H1 (cell line): Measurements from ENCODE around the gene PRRT2. TPM values are rescaled to one million over a fixed set of nuclear protein-coding genes. Genes with fewer than 3 reads are reported as not detected.

Experiments used
- CTCF ChIA-PET: fragments of 300-600 bp; sonication (Branson Sonifier 250); formaldehyde crosslinking; loops from one replicate; lab custom pipeline; 2021; ENCODE audit not compliant: partially characterized antibody; lab: Charles Lee
- POLR2A ChIA-PET: fragments of 300-600 bp; sonication (Branson Sonifier 250); formaldehyde crosslinking; loops from one replicate; lab custom pipeline; 2021; ENCODE audit warnings: inconsistent platforms; ENCODE audit not compliant: partially characterized antibody; lab: Charles Lee
- DNase-seq, 2 experiments: peaks; one replicate each; pipeline versions ENCODE4 v3.0.0 to v3.0.0-alpha.2; 2010 to 2022; ENCODE audit warnings: low spot score in 2 of 2, low read depth in 1 of 2, mixed read lengths in 1 of 2
- FAIRE-seq: peaks from 2 replicates; lab custom pipeline; 2011; peaks lifted over from hg19 to GRCh38; lab: Jason Lieb, UNC
- H2AFZ ChIP-seq: 2 replicates; pipeline ENCODE4 v1.8.1; 2012; ENCODE audit warnings: low read length, inconsistent platforms
- H2AK5ac ChIP-seq: 2 replicates; pipeline ENCODE4 v1.6.1; 2013; ENCODE audit warnings: low read depth, low read length
- H2BK120ac ChIP-seq: replicated peaks from 2 replicates; pipeline ENCODE3; 2013; ENCODE audit warnings: low read depth, low read length, inconsistent platforms
- H2BK12ac ChIP-seq: 2 replicates; pipeline ENCODE4 v1.6.1; 2013; ENCODE audit warnings: low read depth, low read length
- H2BK15ac ChIP-seq: 2 replicates; pipeline ENCODE4 v1.6.1; 2013; ENCODE audit warnings: low read length
- H2BK20ac ChIP-seq: 2 replicates; pipeline ENCODE4 v1.6.1; 2013; ENCODE audit warnings: low read length
- H2BK5ac ChIP-seq: 2 replicates; pipeline ENCODE4 v1.6.1; 2013; ENCODE audit warnings: low read depth, low read length
- H3K14ac ChIP-seq: 2 replicates; pipeline ENCODE4 v1.6.1; 2013; ENCODE audit warnings: inconsistent platforms; ENCODE audit not compliant: insufficient read length
- H3K18ac ChIP-seq: 2 replicates; pipeline ENCODE4 v1.6.1; 2013; ENCODE audit warnings: low read length; ENCODE audit errors: extremely low read depth
- H3K23ac ChIP-seq: 2 replicates; pipeline ENCODE4 v1.6.1; 2013; ENCODE audit warnings: inconsistent platforms; ENCODE audit not compliant: insufficient read length
- H3K23me2 ChIP-seq: 2 replicates; pipeline ENCODE4 v1.6.1; 2013; ENCODE audit warnings: low read depth, low read length
- H3K27ac ChIP-seq: 2 replicates; pipeline ENCODE4 v1.6.1; 2011; ENCODE audit warnings: low read depth, low read length, inconsistent platforms
- H3K27me3 ChIP-seq, 4 experiments: replicated peaks in 1 of 4; 1 replicate in 1 of 4; 2 replicates in 3 of 4; pipeline versions ENCODE4 v1.6.1 to v1.8.1; 2011 to 2013; ENCODE audit warnings: low read length in 3 of 4, mild to moderate bottlenecking in 3 of 4, inconsistent platforms in 2 of 4, mixed read lengths in 2 of 4, moderate library complexity in 1 of 4; ENCODE audit not compliant: control insufficient read depth in 3 of 4, insufficient read depth in 3 of 4; ENCODE audit errors: extremely low read depth in 1 of 4
- H3K36me3 ChIP-seq, 4 experiments: 2 replicates each; pipeline versions ENCODE4 v1.6.1 to v1.8.1; 2011 to 2013; ENCODE audit warnings: mild to moderate bottlenecking in 4 of 4, low read length in 3 of 4, moderate library complexity in 2 of 4, control low read depth in 1 of 4, inconsistent platforms in 1 of 4; ENCODE audit not compliant: insufficient read depth in 4 of 4, control insufficient read depth in 2 of 4
- H3K4ac ChIP-seq: replicated peaks from 2 replicates; pipeline ENCODE3; 2013; ENCODE audit warnings: low read length, low read depth, mixed read lengths, inconsistent platforms; ENCODE audit not compliant: insufficient read length
- H3K4me1 ChIP-seq, 4 experiments: replicated peaks in 1 of 4; 1 replicate in 1 of 4; 2 replicates in 3 of 4; pipeline versions ENCODE4 v1.6.1 to v1.8.1; 2011 to 2013; ENCODE audit warnings: low read length in 3 of 4, inconsistent platforms in 2 of 4, mixed read lengths in 1 of 4; ENCODE audit not compliant: insufficient read depth in 4 of 4, control insufficient read depth in 3 of 4
- H3K4me2 ChIP-seq, 2 experiments: 2 replicates each; pipeline versions ENCODE4 v1.6.1 to v1.8.1; 2011 to 2013; ENCODE audit warnings: low read depth in 2 of 2, low read length in 2 of 2, control low read depth in 1 of 2, inconsistent platforms in 1 of 2, mild to moderate bottlenecking in 1 of 2; ENCODE audit not compliant: insufficient read depth in 1 of 2
- H3K4me3 ChIP-seq, 4 experiments: fragments of 200-600, 300-600 bp in 1 of 4; sonication (generic), shearing (Covaris generic), sonication (Bioruptor Twin) in 1 of 4; 2 replicates each; pipeline versions ENCODE4 v1.5.1 to v1.8.1; 2011 to 2016; ENCODE audit warnings: low read length in 4 of 4, low read depth in 3 of 4, control low read depth in 2 of 4, inconsistent platforms in 2 of 4, mild to moderate bottlenecking in 2 of 4, mixed read lengths in 1 of 4, moderate library complexity in 1 of 4; ENCODE audit not compliant: insufficient read depth in 2 of 4; ENCODE audit errors: extremely low read depth in 1 of 4
- H3K56ac ChIP-seq: replicated peaks from 2 replicates; pipeline ENCODE3; 2013; ENCODE audit warnings: low read depth, mild to moderate bottlenecking, mixed read lengths, low read length, inconsistent platforms; ENCODE audit not compliant: insufficient read length
- H3K79me1 ChIP-seq: 2 replicates; pipeline ENCODE4 v1.6.1; 2013; ENCODE audit warnings: low read depth, low read length, control low read depth
- H3K79me2 ChIP-seq, 2 experiments: 2 replicates each; pipeline versions ENCODE4 v1.6.1 to v1.8.1; 2012 to 2013; ENCODE audit warnings: low read length in 2 of 2, mild to moderate bottlenecking in 2 of 2, inconsistent platforms in 1 of 2; ENCODE audit not compliant: insufficient read depth in 2 of 2, control insufficient read depth in 1 of 2
- H3K9ac ChIP-seq, 4 experiments: replicated peaks in 1 of 4; 1 replicate in 1 of 4; 2 replicates in 3 of 4; pipeline versions ENCODE4 v1.6.1 to v1.8.1; 2011 to 2013; ENCODE audit warnings: low read depth in 3 of 4, low read length in 3 of 4, control low read depth in 2 of 4, mild to moderate bottlenecking in 2 of 4, moderate library complexity in 2 of 4, inconsistent platforms in 1 of 4; ENCODE audit errors: extremely low read depth in 1 of 4
- H3K9me3 ChIP-seq, 2 experiments: 2 replicates each; pipeline versions ENCODE4 v1.6.1 to v1.8.1; 2012 to 2013; ENCODE audit warnings: mild to moderate bottlenecking in 2 of 2, moderate library complexity in 2 of 2, control low read depth in 1 of 2, inconsistent platforms in 1 of 2, low read depth in 1 of 2, low read length in 1 of 2, mixed read lengths in 1 of 2; ENCODE audit not compliant: insufficient read depth in 2 of 2
- H4K20me1 ChIP-seq, 2 experiments: replicated peaks in 1 of 2; 2 replicates each; pipeline versions ENCODE3 to v1.8.1; 2011 to 2013; ENCODE audit warnings: inconsistent platforms in 2 of 2, low read length in 2 of 2, mild to moderate bottlenecking in 1 of 2; ENCODE audit not compliant: insufficient read depth in 2 of 2, control insufficient read depth in 1 of 2
- H4K5ac ChIP-seq: 2 replicates; pipeline ENCODE4 v1.6.1; 2013; ENCODE audit warnings: low read length, low read depth, mixed read lengths, inconsistent platforms; ENCODE audit not compliant: insufficient read length
- H4K8ac ChIP-seq: 2 replicates; pipeline ENCODE4 v1.8.0; 2013; ENCODE audit warnings: mild to moderate bottlenecking, moderate library complexity, low read length, inconsistent platforms; ENCODE audit not compliant: insufficient read depth; ENCODE audit errors: extremely low read depth
- H4K91ac ChIP-seq: replicated peaks from 2 replicates; pipeline ENCODE3; 2013; ENCODE audit warnings: low read length, mixed read lengths, inconsistent platforms; ENCODE audit not compliant: insufficient read length
- ASH2L ChIP-seq: fragments of 200-600, 300-600 bp; sonication (generic); IDR thresholded peaks from one replicate; pipeline ENCODE4 v1.7.1; 2017; ENCODE audit warnings: low read length
- CHD2 ChIP-seq: IDR thresholded peaks from 2 replicates; pipeline ENCODE4 v1.6.1; 2012; ENCODE audit warnings: low read length, improper control_type of control experiment
- HDAC6 ChIP-seq: IDR thresholded peaks from one replicate; pipeline ENCODE4 v1.7.1; 2012; ENCODE audit warnings: low read depth, mild to moderate bottlenecking, inconsistent platforms, low read length, moderate library complexity
- JUN ChIP-seq: IDR thresholded peaks from 2 replicates; pipeline ENCODE4 v1.6.1; 2011; ENCODE audit warnings: low read depth, mild to moderate bottlenecking, improper control_type of control experiment, low read length
- KDM4A ChIP-seq: IDR thresholded peaks from one replicate; pipeline ENCODE4 v1.7.1; 2012; ENCODE audit warnings: low read depth, mild to moderate bottlenecking, moderate library complexity, low read length, inconsistent platforms; ENCODE audit not compliant: severe bottlenecking
- MAX ChIP-seq: IDR thresholded peaks from 2 replicates; pipeline ENCODE4 v1.6.1; 2012; ENCODE audit warnings: inconsistent platforms
- RXRA ChIP-seq: IDR thresholded peaks from 2 replicates; pipeline ENCODE4 v1.6.1; 2011; ENCODE audit warnings: low read depth, mild to moderate bottlenecking, low read length, moderate library complexity; ENCODE audit not compliant: insufficient read depth
- SIRT6 ChIP-seq: IDR thresholded peaks from one replicate; pipeline ENCODE4 v1.7.1; 2012; ENCODE audit warnings: low read length, inconsistent platforms
- TAF7 ChIP-seq: optimal IDR thresholded peaks from 2 replicates; pipeline ENCODE3; 2011; ENCODE audit warnings: low read depth, mild to moderate bottlenecking, inconsistent platforms, low read length, moderate library complexity, borderline replicate concordance
- TCF12 ChIP-seq: IDR thresholded peaks from 2 replicates; pipeline ENCODE4 v1.6.1; 2011; ENCODE audit warnings: low read depth, mild to moderate bottlenecking, low read length
- ZNF274 ChIP-seq: IDR thresholded peaks from 2 replicates; pipeline ENCODE4 v1.7.0; 2012; ENCODE audit warnings: low read length, borderline replicate concordance; ENCODE audit errors: extremely low read depth
- WGBS, 2 experiments: shearing (Covaris generic) in 1 of 2; methylation state at CpG; one replicate each; pipeline versions ENCODE4 v1.1.6 to v1.1.7; 2013 to 2015; ENCODE audit warnings: low lambda C conversion rate in 2 of 2, mixed read lengths in 2 of 2, inconsistent platforms in 1 of 2, low coverage in 1 of 2, missing lambda C conversion rate in 1 of 2; ENCODE audit not compliant: insufficient replicate concordance in 2 of 2, insufficient coverage in 1 of 2, insufficient read length in 1 of 2; ENCODE audit errors: extremely low coverage in 1 of 2, missing lambda C conversion rate in 1 of 2; 5-methylcytosine and 5-hydroxymethylcytosine counted together
- polyA plus RNA-seq, 7 experiments: library from polyadenylated mRNA; depleted of rRNA in 3 of 7; stranded (reverse) in 5 of 7; unstranded in 2 of 7; fragments of >200 nt in 5 of 7; fragments of 200-250 nt in 2 of 7; gene quantifications; 1 replicate in 5 of 7; 2 replicates in 1 of 7; 4 replicates in 1 of 7; pipeline versions ENCODE4 v1.2.1 to v1.2.3, GENCODE V29; 2011 to 2013; ENCODE audit warnings: missing spikeins in 2 of 7, mixed read lengths in 2 of 7
- total RNA-seq: library from RNA; stranded (reverse); fragmentation: NEBNext Ultra II Directional; extraction: Animal tissue kit (Norgen Biotek cat#: 25700); gene quantifications from 2 replicates; pipeline ENCODE4 v1.2.1, GENCODE V29; 2021
- TF ChIP-seq, protein P1 (sequence below), 3 experiments: IDR thresholded peaks; 1 replicate in 2 of 3; 2 replicates in 1 of 3; pipeline versions ENCODE4 v1.5.1 to v1.6.1; 2011; ENCODE audit warnings: low read length in 3 of 3, mild to moderate bottlenecking in 3 of 3, inconsistent platforms in 2 of 3, low read depth in 1 of 3, moderate library complexity in 1 of 3; ENCODE audit not compliant: insufficient read depth in 1 of 3; ENCODE audit errors: control extremely low read depth in 1 of 3

Gene PRRT2
- total and polyA plus RNA-seq, 2 of the 8 experiments (the other 6 are each of a cell fraction or from before 2014, with no cell fraction given), result 12.8 to 32.6 TPM

GRCh38 chr16:29850998-29851397 is 39.0 kb downstream of the PRRT2 start:
- Histone ChIP-seq H3K36me3 (no peaks in the 10 kb centered on the region), H2AK5ac (no peak overlapping the region), H3K27ac (no peak overlapping the region), H3K4ac (no peak overlapping the region), H4K20me1 (no peaks in the 10 kb centered on the region), H4K8ac (no peak overlapping the region), H3K9me3 (no peaks in the 10 kb centered on the region), H2AFZ (no peak overlapping the region), H2BK15ac (no peak overlapping the region), H3K79me1 (no peaks in the 10 kb centered on the region), H3K14ac (no peak overlapping the region), H3K27me3 (no peaks in the 10 kb centered on the region), H3K4me2 (no peak overlapping the region), H3K79me2 (no peaks in the 10 kb centered on the region), H2BK120ac (no peak overlapping the region), H3K4me3 (no peak overlapping the region), H2BK5ac (no peak overlapping the region), H3K9ac (no peak overlapping the region), H3K4me1 (no peaks in the 10 kb centered on the region; a peak in 1 of 7 replicates), H4K5ac (no peak overlapping the region), H3K23me2 (no peaks in the 10 kb centered on the region), H2BK12ac (no peak overlapping the region), H4K91ac (no peak overlapping the region), H3K18ac (no peak overlapping the region; the same call in 1 of the 2 replicates), H2BK20ac (no peak overlapping the region), H3K56ac (no peak overlapping the region), H3K23ac (no peak overlapping the region)
- 92% methylated on average over 3 of the region's 3 CpGs; no CpG with 5 or more reads in 1 of the 2 experiments for WGBS, 2 experiments
- CTCF ChIA-PET, result interaction anchor here (0.8 to 15.0 kb wide), 5 partner anchors 11 to 155 kb away, joined by 3 to 212 read pairs (median 4); partner anchors contain the start of genes MVP and PAGR1
- POLR2A ChIA-PET, result interaction anchor here (1.1 to 3.3 kb wide), 3 partner anchors 11 to 31 kb away, joined by 3 to 11 read pairs (median 4); partner anchors contain the start of genes CDIPT and MVP
- DNase-seq (no peak), FAIRE-seq (peak; percentile 48)
- TF ChIP-seq, protein P1, sequence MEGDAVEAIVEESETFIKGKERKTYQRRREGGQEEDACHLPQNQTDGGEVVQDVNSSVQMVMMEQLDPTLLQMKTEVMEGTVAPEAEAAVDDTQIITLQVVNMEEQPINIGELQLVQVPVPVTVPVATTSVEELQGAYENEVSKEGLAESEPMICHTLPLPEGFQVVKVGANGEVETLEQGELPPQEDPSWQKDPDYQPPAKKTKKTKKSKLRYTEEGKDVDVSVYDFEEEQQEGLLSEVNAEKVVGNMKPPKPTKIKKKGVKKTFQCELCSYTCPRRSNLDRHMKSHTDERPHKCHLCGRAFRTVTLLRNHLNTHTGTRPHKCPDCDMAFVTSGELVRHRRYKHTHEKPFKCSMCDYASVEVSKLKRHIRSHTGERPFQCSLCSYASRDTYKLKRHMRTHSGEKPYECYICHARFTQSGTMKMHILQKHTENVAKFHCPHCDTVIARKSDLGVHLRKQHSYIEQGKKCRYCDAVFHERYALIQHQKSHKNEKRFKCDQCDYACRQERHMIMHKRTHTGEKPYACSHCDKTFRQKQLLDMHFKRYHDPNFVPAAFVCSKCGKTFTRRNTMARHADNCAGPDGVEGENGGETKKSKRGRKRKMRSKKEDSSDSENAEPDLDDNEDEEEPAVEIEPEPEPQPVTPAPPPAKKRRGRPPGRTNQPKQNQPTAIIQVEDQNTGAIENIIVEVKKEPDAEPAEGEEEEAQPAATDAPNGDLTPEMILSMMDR (IDR thresholded peaks at IDR 0.05; ENCODE audit: control extremely low read depth in 1 of 3, insufficient read depth in 1 of 3, low read depth in 1 of 3, low read length in 3 of 3), result no peak
- no peak for TF ChIP-seq CHD2
- no peak for TF ChIP-seq KDM4A
- no peak for TF ChIP-seq TAF7
- no peak for TF ChIP-seq MAX
- TF ChIP-seq RXRA, result no peak
- TF ChIP-seq SIRT6, result no peak
- TF ChIP-seq HDAC6, result no peak
- no peak for TF ChIP-seq ASH2L
- TF ChIP-seq TCF12, result no peak
- no peak for TF ChIP-seq JUN
- no peak for TF ChIP-seq ZNF274
